ENCODE results near the gene KRABD2. TPM values are rescaled to one million over a fixed set of nuclear protein-coding genes. Genes with fewer than 3 reads are reported as not detected.

The KRABD2 gene

DNA sequence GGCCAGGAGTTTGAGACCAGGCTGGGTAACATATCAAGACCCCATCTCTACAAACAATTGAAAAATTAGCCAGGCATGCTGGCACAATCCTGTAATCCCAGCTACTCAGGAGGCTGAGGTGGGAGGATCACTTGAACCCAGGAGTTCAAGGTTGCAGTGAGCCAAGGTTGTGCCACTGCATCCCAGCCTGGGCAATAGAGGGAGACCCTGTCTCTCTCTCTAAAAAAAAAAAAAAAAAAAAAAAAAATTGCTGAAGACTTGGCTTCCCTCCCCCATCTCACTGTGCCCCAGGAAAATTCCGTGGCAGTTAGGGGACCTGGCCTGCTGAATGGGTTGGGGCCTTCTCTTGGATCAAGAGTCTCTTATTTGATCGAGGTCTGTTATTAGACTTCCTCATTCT is 37.0 kb downstream of the KRABD2 start, which contains the start of gene ODF4:
Gene ODF4 (plus strand): TSS at position 301 of the 400 bp plus-strand sequence. CDS start 212 bp downstream, outside the sequence.
- DNase-seq = no peak
- no peaks in the 10 kb centered on the region for H3K9me3 Mint-ChIP-seq
- no peak within 1 kb of the TSS for H3K27ac Mint-ChIP-seq
- H3K27me3 Mint-ChIP-seq (ENCODE audit: low read depth in 3 of 3) = peaks cover 0 to 7% (median 4%) of the 10 kb centered on the region in 3 donors
- H3K4me3 Mint-ChIP-seq = no peak within 1 kb of the TSS
- peaks cover 8 to 10% of the 10 kb centered on the region in 2 donors for H3K4me1 Mint-ChIP-seq
- no peaks in the 10 kb centered on the region for H3K36me3 Mint-ChIP-seq

DNA sequence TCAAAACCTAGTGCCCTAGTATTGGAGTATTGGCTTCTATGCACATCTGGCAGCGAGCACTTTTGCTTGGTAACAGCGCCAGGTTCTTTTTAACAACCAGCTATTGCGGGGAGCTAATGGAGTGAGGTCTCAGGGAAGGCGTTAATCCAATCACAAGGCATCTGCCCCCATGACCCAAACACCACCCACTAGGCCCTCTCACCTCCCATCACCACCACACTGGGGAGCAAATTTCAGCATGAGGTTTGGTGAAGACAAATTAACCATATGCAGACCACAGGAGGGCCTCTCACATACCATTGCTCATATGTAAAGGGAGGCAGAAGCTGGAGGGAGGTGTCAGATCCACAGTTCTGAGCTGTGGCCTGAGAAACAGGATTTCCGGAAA is 37.8 kb downstream of the KRABD2 start:
- no peaks in the 10 kb centered on the region for H3K36me3 Mint-ChIP-seq
- no peak overlapping the region for H3K4me3 Mint-ChIP-seq
- H3K9me3 Mint-ChIP-seq = no peaks in the 10 kb centered on the region
- no peak for DNase-seq
- peaks cover 0 to 8% (median 6%) of the 10 kb centered on the region in 3 donors for H3K27me3 Mint-ChIP-seq (ENCODE audit: low read depth in 3 of 3)
- H3K4me1 Mint-ChIP-seq = peaks cover 8 to 10% of the 10 kb centered on the region in 2 donors
- H3K27ac Mint-ChIP-seq = no peak overlapping the region

DNA sequence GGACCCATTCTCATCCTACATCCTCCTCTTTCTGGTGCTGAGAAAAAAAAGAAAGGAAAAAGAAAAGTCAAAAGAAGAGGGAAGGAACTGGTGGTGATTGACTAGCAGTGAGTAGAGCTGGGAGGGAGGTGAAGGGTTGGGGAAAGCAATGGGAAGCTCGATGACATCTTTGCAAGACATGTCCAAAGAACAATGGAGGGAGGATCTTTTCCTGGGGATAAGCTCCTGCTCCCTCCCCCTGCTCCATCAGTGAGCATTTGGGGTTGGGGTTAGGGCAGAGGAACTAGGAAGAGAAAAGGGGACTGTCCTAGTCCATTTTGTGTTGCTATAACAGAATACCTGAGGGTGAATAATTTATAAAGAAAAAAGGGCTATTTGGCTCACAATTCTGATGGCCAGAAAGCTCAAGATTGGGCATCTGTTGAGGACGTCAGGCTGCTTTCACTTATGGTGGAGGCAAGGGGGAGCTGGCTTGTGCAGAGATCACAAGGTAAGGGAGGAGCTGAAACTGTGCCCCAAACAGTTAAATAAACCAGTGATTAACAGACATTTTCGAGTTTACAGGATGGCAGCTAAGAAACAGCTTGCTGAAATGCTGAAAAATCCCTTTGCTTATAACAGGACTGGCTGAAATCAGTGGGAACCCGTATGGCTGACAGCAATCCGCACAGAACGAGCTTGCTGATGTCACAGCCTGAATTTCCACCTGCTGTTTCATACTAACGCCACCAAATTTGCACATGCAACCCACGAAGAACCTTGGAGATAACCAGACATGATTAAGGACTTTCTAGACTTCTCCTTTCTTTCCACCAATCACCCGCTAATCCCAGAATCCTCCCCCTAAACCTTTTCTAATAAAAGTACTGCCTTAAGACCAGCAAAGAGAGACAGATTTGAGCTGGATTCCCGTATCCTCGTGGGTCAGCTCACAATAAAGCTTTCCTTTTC is 38.4 kb downstream of the KRABD2 start:
- no peak for DNase-seq
- peaks cover 0 to 11% (median 6%) of the 10 kb centered on the region in 3 donors for H3K27me3 Mint-ChIP-seq (ENCODE audit: low read depth in 3 of 3)

DNA sequence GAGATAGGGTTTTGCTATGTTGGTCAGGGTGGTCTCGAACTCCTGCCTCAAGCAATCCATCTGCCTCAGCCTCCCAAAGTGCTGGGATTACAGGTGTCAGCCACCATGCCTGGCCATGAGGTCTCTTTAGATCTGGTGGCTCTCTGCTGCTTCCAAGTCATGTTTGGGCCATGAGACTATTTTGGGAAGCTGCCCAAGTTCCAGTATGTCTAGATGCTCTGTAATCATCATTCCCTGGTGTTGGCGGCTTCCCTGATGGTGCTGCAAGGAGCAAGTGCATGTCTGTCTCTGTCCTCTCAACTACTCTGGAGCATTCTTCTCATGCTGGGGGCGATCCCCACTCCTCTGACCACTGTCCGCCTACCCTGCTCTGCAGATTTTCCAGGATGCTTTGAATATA is 43.2 kb downstream of the KRABD2 start:
- peaks cover 4 to 5% of the 10 kb centered on the region in 2 donors for H3K4me1 Mint-ChIP-seq
- peaks cover 0 to 10% (median 6%) of the 10 kb centered on the region in 3 donors for H3K27me3 Mint-ChIP-seq (ENCODE audit: low read depth in 3 of 3)
- H3K4me3 Mint-ChIP-seq = no peak overlapping the region
- peaks cover 0 to under 1% (median 0%) of the 10 kb centered on the region in 6 donors for H3K9me3 Mint-ChIP-seq
- no peaks in the 10 kb centered on the region for H3K36me3 Mint-ChIP-seq
- no peak for DNase-seq
- no peak overlapping the region for H3K27ac Mint-ChIP-seq

More for the DNA sequence above, 38.4 kb downstream of the KRABD2 start:
- peak overlapping the region in 1 of 6 donors; percentile 23 for H3K27ac Mint-ChIP-seq
- H3K9me3 Mint-ChIP-seq = no peaks in the 10 kb centered on the region
- H3K4me1 Mint-ChIP-seq = peaks cover 8 to 10% of the 10 kb centered on the region in 2 donors
- H3K4me3 Mint-ChIP-seq = peak overlapping the region in 3 of 5 donors; percentile 2 to 24 (median 21)
- H3K36me3 Mint-ChIP-seq = no peaks in the 10 kb centered on the region

DNA sequence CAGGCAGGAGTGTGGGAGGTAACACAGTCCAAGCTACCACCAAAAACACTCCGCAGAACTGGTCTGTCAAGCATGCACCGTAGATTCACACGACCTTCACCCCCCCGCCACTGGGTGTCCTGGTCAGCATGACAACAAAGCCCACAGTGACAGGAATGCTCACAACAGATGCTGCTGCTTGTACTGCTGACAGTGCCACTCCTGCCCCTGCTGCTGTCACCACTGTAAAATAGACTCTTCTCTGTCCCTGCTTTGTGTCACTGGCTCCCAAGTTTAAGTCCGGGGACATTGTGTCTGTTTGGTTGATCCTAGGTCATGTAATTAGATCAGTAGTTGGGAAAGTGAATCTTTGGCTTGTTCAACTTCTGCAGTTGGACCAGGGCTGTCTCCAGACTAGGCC is 43.8 kb downstream of the KRABD2 start:
- Mint-ChIP-seq H3K4me1 (peaks cover 4 to 5% of the 10 kb centered on the region in 2 donors), H3K9me3 (peaks cover 0 to 2% (median 0%) of the 10 kb centered on the region in 6 donors), H3K27me3 (ENCODE audit: low read depth in 3 of 3) (peaks cover 0 to 9% (median 4%) of the 10 kb centered on the region in 3 donors), H3K27ac (no peak overlapping the region), H3K36me3 (no peaks in the 10 kb centered on the region), H3K4me3 (no peak overlapping the region)
- no peak for DNase-seq

DNA sequence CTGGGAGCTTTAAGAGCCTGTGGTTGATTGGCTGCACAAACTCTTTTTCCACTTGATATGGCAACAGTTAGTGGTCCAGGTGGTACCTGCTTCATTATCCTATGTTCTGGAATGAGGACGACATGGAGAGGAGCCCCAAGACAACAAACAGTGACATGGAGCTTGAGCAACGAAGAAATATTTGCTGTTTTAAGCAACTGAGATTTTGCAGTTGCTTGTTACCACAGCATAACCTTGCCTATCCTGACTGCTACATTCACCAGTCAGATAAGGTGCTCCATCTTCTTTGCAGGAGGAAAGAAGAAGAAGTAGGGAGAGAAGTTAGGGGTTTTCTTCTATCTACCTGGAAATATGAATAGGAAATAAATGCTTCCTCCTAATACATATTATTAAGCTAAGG is 44.4 kb downstream of the KRABD2 start:
- Mint-ChIP-seq H3K36me3 (no peaks in the 10 kb centered on the region), H3K4me1 (peaks cover 6 to 8% of the 10 kb centered on the region in 2 donors), H3K9me3 (peaks cover 0 to 2% (median 0%) of the 10 kb centered on the region in 6 donors), H3K27ac (no peak overlapping the region), H3K27me3 (ENCODE audit: low read depth in 3 of 3) (peaks cover 0 to 8% (median 4%) of the 10 kb centered on the region in 3 donors), H3K4me3 (no peak overlapping the region)
- no peak for DNase-seq

DNA sequence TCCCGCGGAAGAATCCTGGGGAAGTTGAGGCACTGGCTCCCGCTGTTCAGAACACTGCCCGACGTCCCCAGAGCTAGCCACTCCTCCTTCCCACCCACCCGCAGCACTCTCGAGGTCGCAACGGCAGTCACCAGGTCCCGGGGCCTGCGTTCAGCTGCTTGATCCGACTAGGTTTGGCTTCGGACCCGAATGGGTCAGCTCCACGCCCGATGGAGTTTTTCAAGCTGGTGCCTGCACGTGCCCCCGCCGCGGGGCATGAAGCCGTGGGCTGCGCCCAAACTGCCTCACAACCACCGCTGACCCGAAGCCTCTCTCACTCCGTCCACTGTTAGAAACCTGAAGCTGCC is 49.2 kb downstream of the KRABD2 start:
- Mint-ChIP-seq H3K4me3 (peak overlapping the region; percentile 43 to 82 (median 55)), H3K9me3 (peaks cover 0 to 3% (median 0%) of the 10 kb centered on the region in 6 donors), H3K27ac (no peak overlapping the region), H3K4me1 (peaks cover 17 to 22% of the 10 kb centered on the region in 2 donors), H3K36me3 (no peaks in the 10 kb centered on the region), H3K27me3 (ENCODE audit: low read depth in 3 of 3) (peaks cover 3 to 13% (median 11%) of the 10 kb centered on the region in 3 donors)
- no peak for DNase-seq

Other genes with a start within 250 kb of the KRABD2 start
- gene PER1, start 224.3 kb downstream of the KRABD2 start, polyA plus RNA-seq = 1 to 10 TPM; 3.5 to 8.5 (median 4.5) TPM
- gene VAMP2, start 213.8 kb downstream of the KRABD2 start, polyA plus RNA-seq = 10 to 100 TPM; 33.6 to 93.6 (median 39.5) TPM
- 10 to 100 TPM; 53.3 to 69.3 (median 64.0) TPM for gene TMEM107, start 200.3 kb downstream of the KRABD2 start, polyA plus RNA-seq
- gene BORCS6, start 186.5 kb downstream of the KRABD2 start, polyA plus RNA-seq = 10 to 100 TPM; 24.0 to 38.8 (median 27.5) TPM
- gene AURKB, start 166.1 kb downstream of the KRABD2 start, polyA plus RNA-seq = 1 to 10 TPM in 2 of 3 donors, under 1 TPM in 1; 0.60 to 3.1 (median 1.6) TPM
- gene CTC1, start 128.6 kb downstream of the KRABD2 start, polyA plus RNA-seq = 10 to 100 TPM in 2 of 3 donors, 1 to 10 TPM in 1; 9.7 to 30.7 (median 15.9) TPM
- gene PFAS, start 127.4 kb downstream of the KRABD2 start, polyA plus RNA-seq = 10 to 100 TPM in 2 of 3 donors, 1 to 10 TPM in 1; 5.4 to 18.2 (median 14.4) TPM
- gene RANGRF, start 88.0 kb downstream of the KRABD2 start, polyA plus RNA-seq = 10 to 100 TPM; 94.7 to 99.7 (median 99.1) TPM
- gene SLC25A35, start 81.3 kb downstream of the KRABD2 start, polyA plus RNA-seq = 1 to 10 TPM in 2 of 3 donors, under 1 TPM in 1; 0.91 to 2.6 (median 2.0) TPM
- gene ARHGEF15, start 66.5 kb downstream of the KRABD2 start, polyA plus RNA-seq = not detected
- not detected for gene ODF4, start 36.9 kb downstream of the KRABD2 start, polyA plus RNA-seq
- gene RPL26, start 6.5 kb upstream of the KRABD2 start, polyA plus RNA-seq = 1,000 to 10,000 TPM in 1 of 3 donors, 100 to 1,000 TPM in 2; 683 to 1,109 (median 864) TPM
- gene RNF222, start 21.1 kb upstream of the KRABD2 start, polyA plus RNA-seq = under 1 TPM in 1 of 3 donors, not detected in 2; 0.13 TPM
- 10 to 100 TPM; 37.2 to 75.0 (median 54.4) TPM for gene NDEL1, start 59.2 kb upstream of the KRABD2 start, polyA plus RNA-seq

Measured in immature natural killer cell (primary cell).